Measurements from ENCODE around the gene E2F7.

E2F7 gene

DNA sequence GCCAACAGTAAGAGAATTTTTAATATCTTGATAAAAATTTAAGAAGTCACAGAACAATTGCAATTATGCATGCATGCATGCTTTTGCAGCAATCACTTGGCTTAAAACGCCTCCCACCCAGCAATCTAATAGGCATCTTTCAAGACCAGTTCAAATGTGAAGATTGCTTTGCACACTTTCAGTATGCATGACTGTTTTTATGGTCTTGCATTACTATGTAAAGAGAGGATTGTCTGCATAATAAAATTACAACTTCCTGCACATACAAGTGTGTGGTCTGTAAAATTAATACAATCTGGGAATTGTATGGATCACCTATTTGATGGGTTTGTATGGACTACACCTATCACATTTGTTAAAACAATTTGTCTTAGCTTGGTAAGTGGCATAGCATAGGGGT lies 48.8 kb downstream of the E2F7 start:
- DNase-seq (ENCODE audit: low read depth in 2 of 2): no peak

- DNase-seq (ENCODE audit: low read depth in 2 of 2): no peak
These were observed 52.3 kb downstream of the E2F7 start for GRCh38 chr12:77013091-77013490.

DNA sequence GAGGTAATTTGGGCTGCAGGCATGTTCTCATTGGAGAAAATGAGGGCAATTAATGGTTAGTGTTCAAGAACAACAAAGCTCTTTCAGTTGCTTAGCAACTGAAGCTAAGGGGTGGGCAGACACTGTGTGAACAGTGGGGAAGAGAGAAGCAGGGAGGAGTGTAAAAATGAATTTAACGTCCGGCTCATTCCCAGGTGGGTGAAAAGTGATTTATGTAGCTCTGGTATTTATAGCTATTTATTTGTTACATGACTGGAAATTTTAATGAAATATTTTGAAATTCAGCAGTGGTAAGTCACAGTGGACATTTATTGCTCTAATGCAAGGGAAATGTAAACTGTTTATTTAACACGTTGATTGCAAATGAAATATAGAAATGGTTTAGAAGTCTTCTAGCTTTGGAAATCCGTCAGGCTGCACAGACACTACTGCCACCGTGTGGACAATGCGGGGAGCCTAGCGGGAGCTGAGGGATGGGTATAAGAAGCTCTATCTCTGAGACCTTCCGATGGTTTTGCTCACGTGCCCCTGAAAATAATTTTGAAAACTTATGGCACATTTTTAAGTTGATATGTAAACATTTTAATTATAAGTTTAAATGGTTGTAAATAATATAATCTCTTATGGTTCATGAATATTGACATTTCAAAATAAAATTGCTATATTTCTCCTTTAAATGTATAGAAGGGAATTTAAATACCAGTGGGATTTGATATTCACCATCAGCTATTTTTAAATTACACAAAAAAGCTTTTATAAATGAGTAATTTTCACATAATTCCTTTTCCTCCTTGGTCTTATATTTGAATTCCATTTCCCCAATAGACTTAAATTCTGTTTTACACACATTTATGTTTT lies 54.4 kb downstream of the E2F7 start:
- DNase-seq (ENCODE audit: low read depth in 2 of 2): peak; percentile 28 to 51

DNA sequence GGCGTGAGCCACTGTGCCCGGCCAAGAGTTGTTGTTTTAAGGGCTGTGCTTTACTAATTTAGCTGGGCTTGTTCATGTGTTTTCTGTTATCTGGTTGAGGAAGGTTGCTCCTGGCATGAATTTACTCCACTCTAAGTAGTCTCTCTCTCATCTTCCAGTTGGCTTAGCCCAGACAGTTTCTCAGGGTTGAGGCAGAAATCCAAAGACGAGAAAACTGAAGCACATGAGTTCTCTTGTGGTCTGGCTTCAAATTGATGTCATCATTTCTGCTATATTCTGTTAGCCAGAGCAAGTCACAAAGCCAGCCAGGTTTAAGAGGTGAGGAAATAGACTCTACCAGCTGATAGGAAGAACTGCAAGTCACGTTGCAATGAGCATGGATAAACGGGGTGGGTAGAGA lies 57.9 kb downstream of the E2F7 start:
- DNase-seq (ENCODE audit: low read depth in 2 of 2): no peak

GRCh38 chr12:77005611-77006098 lies 59.7 kb downstream of the E2F7 start:
- DNase-seq (ENCODE audit: low read depth in 2 of 2): no peak

- no peak for DNase-seq (ENCODE audit: low read depth in 2 of 2)
These were observed 61.5 kb downstream of the E2F7 start for GRCh38 chr12:77003914-77004313.

- no peak for DNase-seq (ENCODE audit: low read depth in 2 of 2)
These were observed 62.1 kb downstream of the E2F7 start for GRCh38 chr12:77003246-77003645.

DNA sequence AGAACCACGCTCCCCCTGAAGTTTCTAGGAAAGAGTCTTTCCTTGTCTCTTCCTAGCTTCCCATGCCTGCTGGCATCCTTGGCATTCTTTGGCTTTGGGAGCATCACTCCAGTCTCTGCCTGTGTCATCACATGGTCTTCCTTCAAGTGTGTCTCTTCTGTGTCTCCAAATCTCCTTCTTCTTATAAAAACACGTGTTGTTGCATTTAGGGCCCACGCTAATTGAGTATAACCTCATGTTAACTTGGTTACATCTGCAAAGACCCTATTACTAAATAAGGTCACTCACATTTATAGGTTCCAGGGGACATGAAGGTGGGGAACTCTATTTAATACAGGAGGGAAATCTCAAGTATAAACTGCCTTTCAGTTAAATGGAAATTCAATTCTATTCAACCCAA lies 63.0 kb downstream of the E2F7 start:
- DNase-seq (ENCODE audit: low read depth in 2 of 2): no peak

DNA sequence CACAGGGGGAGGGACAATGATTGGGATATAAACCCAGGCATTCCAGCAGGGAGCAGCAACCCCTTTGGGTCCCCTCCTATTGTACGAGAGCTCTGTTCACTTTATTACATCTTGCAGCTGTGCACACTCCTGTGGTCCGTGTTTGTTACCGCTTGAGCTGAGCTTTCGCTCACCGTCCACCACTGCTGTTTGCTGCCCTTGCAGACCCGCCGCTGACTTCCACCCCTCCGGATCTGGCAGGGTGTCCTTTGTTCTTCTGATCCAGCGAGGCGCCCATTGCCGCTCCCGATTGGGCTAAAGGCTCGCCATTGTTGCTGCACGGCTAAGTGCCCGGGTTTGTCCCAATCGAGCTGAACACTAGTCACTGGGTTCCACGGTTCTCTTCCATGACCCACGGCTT lies 64.1 kb downstream of the E2F7 start:
- no peak for DNase-seq (ENCODE audit: low read depth in 2 of 2)

GRCh38 chr12:76998908-76999556 lies 66.3 kb downstream of the E2F7 start:
- DNase-seq (ENCODE audit: low read depth in 2 of 2): no peak

DNA sequence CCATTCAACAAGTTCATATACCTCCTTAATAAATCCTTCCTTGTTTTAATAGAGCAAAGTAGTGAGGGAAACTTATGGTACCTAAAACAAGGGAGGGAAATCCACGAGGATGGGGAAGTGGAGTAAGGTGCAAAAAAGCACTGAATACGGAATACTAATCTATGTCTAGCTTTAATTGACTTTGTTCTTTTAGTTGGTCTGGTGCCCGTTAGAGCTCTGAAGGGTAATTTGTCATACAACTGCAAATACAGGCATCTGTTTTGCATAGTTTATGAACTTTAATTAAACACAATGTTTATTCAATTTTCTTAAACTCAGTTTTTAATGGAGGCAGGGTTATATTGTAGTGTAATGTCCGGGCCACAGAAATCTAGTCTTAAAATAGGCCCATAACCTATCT lies 67.0 kb downstream of the E2F7 start:
- DNase-seq (ENCODE audit: low read depth in 2 of 2): no peak

DNA sequence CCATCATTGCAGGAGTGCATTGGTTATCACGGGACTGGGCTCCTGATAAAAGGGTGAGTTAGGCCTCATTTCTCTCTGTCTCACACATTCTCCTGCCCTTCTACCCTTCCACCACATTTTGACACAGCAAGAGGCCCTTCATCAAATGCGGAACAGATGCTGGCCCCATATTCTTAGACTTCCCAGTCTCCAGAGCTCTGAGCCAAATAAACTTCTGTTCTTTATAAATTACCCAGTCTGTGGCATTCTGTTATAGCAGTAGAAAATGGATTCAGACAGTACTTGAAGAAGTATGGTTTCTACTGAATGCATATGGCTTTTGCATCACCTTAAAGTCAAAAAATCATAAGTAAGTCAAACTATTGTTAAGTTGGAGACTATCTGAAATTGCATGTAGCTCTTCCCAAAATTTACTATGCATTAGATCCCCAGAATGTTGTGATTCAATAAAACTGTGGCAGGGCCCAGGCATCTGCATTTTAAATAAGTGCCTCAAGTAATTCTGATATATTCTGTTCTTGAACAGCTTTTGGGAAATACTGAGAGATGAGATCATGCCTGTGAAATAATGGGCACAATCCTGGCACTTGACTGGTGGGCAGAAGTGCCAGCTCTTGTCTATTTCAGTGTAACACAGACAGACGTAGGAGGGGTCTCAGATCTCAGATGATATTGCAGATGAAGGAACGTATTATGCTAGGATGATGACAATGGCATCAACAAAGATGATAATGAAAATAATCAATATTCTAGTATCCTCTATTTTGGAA lies 68.2 kb downstream of the E2F7 start:
- DNase-seq (ENCODE audit: low read depth in 2 of 2): no peak

DNA sequence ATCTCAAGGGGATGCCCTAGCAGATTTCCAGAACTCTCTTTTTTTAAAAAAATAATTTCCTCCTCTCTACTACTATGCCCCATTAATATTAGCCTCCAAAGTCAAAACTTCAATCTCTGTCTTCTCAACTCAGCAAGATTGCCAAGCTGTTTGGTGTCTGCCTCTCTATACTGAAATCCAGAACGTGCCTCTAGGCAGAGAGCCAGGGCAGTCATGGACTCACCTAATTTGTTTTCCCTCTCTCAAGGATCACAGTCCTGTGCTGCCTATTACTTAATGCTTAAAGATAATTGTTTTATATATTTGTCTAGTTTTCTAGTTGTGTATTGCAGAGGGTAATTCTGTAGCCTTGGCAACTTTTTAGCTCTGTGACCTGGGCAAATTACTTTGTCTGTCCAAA lies 74.7 kb downstream of the E2F7 start:
- no peak for DNase-seq (ENCODE audit: low read depth in 2 of 2)

GRCh38 chr12:76984566-76984965 lies 80.8 kb downstream of the E2F7 start:
- DNase-seq (ENCODE audit: low read depth in 2 of 2): no peak

DNA sequence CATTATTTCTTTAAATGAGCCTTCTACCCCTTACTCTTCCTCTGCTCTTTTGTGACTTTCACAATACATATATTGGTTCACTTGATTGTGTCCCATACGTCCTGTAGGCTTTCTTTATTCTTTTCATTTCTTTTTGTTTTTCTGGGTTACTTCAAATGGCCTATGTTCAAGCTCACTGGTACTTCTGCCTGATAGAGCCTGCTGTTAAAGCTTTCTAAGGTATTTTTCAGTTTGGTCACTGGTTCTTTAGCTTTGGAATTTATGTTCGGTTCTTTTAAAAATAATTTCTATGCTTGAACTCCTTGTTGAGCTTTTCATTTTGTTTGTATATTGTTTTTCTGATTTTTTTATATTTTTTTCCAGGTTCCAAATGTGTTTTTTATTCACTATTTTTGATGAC lies 81.9 kb downstream of the E2F7 start:
- no peak for DNase-seq (ENCODE audit: low read depth in 2 of 2)

DNA sequence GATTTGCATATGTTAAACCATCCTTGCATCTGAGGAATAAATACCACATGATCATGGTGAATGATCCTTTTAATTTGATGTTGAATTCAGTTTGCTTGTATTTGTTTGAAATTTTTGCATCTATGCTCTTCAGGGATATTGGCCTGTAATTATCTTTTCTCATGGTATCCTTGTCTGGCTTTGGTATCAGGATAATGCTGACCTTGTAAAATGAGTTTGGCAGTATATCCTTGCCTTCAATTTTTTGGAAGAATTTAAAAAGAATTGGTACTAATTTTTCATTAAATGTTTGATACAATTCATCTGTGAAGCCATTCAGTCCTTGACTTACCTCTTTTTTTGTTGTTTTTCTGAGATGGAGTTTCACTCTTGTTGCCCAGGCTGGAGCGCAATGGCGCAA lies 85.2 kb downstream of the E2F7 start:
- no peak for DNase-seq (ENCODE audit: low read depth in 2 of 2)

- DNase-seq (ENCODE audit: low read depth in 2 of 2): no peak
These were observed 88.5 kb downstream of the E2F7 start for GRCh38 chr12:76976777-76977382.
